ENCODE measurements around the gene PNMA8A. TPM values are rescaled to one million over a fixed set of nuclear protein-coding genes. Genes with fewer than 3 reads are reported as not detected.

The PNMA8A gene
- total RNA-seq, 1 experiment from 2014 or later = not detected

DNA sequence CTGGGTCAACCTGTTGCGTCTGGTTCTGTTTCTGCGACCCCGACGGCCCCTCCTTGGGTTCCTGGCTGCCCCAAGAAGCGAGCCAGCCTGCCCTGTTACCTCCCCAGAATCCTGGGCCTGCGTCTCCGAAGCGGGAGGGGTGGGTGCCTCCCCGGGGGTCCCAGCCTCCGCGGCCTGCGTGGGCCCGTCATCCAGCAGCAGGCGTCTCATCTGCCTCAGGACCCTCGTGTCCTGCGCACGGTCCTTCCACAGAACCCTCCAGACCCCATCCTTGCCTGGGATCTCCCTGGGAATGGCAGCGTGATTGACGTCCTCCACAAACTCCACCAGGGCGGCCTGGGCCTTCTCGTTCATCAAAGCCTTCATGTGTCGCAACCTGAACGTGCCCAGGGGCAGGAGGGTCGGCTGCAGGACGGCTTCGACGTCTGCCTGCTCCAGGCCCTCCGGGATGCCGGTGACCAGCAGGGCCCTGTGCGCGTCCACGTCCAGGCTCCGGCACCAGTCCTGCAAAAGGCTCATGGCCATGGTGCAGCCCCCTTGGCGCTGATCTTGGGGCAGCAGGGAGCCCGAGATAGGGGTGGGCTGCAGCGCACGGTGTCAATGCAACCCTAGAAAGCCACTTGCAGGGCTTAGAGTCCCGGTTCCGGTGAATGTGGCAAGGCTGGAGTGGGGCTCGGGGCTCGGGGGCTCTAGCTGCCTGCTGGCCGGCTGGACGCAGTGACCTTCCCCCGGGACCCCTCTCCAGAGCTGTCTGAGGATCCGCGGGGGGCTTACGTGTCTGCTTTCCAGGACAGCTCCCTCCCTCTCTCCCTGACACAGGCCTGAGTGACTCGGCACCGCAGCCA lies 23.8 kb upstream of the PNMA8A start:
- Histone ChIP-seq H4K20me1 (ENCODE audit: insufficient read depth) (no peaks in the 10 kb centered on the region), H3K79me2 (ENCODE audit: low read depth) (no peaks in the 10 kb centered on the region), H3K4me1 (replicated peaks; ENCODE audit: insufficient read depth) (no peaks in the 10 kb centered on the region), H3K36me3 (ENCODE audit: low read depth) (no peaks in the 10 kb centered on the region), H3K9me2 (ENCODE audit: insufficient read depth) (no peaks in the 10 kb centered on the region), H3F3A (ENCODE audit: insufficient read depth, low read depth) (no peaks in the 10 kb centered on the region), H3K27ac (no peak overlapping the region), H3K27me3 (ENCODE audit: insufficient read depth, low read depth) (peaks cover 54% of the 10 kb centered on the region), H3K4me2 (no peak overlapping the region), H3K4me3 (no peak overlapping the region), H3K9me3 (ENCODE audit: insufficient read depth, low read depth) (no peaks in the 10 kb centered on the region), H2AFZ (no peak overlapping the region)
- intact Hi-C loops (cut with micrococcal nuclease; ENCODE audit: unreplicated experiment) = no loop called here
- CTCF ChIA-PET = no interaction called here
- no TSS peak for BruUV-seq (replicated peaks)
- no peak for DNase-seq
- POLR2A ChIA-PET (ENCODE audit: unreplicated experiment) = no interaction called here
- TF ChIP-seq EZH2 (IDR thresholded peaks at IDR 0.05; ENCODE audit: low read depth) = no peak
- TF ChIP-seq, protein P1, sequence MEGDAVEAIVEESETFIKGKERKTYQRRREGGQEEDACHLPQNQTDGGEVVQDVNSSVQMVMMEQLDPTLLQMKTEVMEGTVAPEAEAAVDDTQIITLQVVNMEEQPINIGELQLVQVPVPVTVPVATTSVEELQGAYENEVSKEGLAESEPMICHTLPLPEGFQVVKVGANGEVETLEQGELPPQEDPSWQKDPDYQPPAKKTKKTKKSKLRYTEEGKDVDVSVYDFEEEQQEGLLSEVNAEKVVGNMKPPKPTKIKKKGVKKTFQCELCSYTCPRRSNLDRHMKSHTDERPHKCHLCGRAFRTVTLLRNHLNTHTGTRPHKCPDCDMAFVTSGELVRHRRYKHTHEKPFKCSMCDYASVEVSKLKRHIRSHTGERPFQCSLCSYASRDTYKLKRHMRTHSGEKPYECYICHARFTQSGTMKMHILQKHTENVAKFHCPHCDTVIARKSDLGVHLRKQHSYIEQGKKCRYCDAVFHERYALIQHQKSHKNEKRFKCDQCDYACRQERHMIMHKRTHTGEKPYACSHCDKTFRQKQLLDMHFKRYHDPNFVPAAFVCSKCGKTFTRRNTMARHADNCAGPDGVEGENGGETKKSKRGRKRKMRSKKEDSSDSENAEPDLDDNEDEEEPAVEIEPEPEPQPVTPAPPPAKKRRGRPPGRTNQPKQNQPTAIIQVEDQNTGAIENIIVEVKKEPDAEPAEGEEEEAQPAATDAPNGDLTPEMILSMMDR (conservative IDR thresholded peaks at IDR 0.05) = no peak

DNA sequence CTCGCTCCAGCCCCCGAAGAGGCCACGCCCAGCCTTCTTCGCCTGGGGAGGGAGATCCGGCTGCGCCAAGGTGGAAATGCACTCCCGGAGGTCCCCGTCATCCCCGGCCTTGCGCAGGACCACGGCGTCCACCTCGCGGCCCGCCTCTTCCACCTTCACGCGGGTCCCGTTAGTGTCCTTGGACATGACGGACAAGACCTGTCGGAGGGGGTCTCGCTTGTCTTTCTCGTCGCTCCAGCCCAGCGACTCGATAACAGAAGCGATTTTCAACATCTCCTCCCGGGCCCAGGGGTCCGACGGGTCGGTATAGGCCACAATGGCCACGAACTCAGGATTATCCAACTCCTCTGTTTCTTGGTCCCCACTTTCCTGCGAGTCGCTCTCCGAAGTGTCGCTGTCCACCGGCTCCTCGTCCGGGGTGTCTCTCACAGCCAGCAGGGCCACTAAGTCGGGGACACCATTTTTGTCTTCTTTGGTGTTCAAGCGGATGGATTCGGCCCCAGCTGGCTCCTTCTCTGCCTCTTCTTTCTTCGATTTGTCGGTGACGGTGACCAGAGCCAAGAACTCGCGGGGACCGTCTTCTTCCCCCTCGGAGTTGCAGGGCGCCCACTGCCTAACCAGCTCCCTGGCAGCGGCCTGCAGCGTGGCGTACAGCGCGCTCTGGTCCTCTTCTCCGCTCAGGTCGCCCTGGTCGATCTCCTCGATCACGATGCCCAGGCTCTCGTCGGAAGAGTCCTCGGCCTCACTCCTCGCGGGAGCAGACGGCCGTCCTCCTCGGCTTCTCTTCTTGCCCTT lies 23.0 kb upstream of the PNMA8A start:
- ChIA-PET CTCF (no interaction called here), POLR2A (ENCODE audit: unreplicated experiment) (no interaction called here)
- H4K20me1 ChIP-seq (ENCODE audit: insufficient read depth) = no peaks in the 10 kb centered on the region
- intact Hi-C loops (cut with micrococcal nuclease; ENCODE audit: unreplicated experiment) = no loop called here
- no peak overlapping the region for H3K4me2 ChIP-seq
- no peak for DNase-seq
- no peak overlapping the region for H3K4me3 ChIP-seq
- no peak overlapping the region for H2AFZ ChIP-seq
- TF ChIP-seq, protein P1 (conservative IDR thresholded peaks at IDR 0.05) = no peak
- no peak for TF ChIP-seq EZH2 (IDR thresholded peaks at IDR 0.05; ENCODE audit: low read depth)
- no peaks in the 10 kb centered on the region for H3F3A ChIP-seq (ENCODE audit: insufficient read depth, low read depth)
- H3K27me3 ChIP-seq (ENCODE audit: insufficient read depth, low read depth) = peaks cover 62% of the 10 kb centered on the region
- no peaks in the 10 kb centered on the region for H3K79me2 ChIP-seq (ENCODE audit: low read depth)
- H3K4me1 ChIP-seq (replicated peaks; ENCODE audit: insufficient read depth) = no peaks in the 10 kb centered on the region
- H3K9me3 ChIP-seq (ENCODE audit: insufficient read depth, low read depth) = no peaks in the 10 kb centered on the region
- BruUV-seq (replicated peaks) = no TSS peak
- H3K27ac ChIP-seq = no peak overlapping the region
- H3K9me2 ChIP-seq (ENCODE audit: insufficient read depth) = no peaks in the 10 kb centered on the region
- H3K36me3 ChIP-seq (ENCODE audit: low read depth) = no peaks in the 10 kb centered on the region

DNA sequence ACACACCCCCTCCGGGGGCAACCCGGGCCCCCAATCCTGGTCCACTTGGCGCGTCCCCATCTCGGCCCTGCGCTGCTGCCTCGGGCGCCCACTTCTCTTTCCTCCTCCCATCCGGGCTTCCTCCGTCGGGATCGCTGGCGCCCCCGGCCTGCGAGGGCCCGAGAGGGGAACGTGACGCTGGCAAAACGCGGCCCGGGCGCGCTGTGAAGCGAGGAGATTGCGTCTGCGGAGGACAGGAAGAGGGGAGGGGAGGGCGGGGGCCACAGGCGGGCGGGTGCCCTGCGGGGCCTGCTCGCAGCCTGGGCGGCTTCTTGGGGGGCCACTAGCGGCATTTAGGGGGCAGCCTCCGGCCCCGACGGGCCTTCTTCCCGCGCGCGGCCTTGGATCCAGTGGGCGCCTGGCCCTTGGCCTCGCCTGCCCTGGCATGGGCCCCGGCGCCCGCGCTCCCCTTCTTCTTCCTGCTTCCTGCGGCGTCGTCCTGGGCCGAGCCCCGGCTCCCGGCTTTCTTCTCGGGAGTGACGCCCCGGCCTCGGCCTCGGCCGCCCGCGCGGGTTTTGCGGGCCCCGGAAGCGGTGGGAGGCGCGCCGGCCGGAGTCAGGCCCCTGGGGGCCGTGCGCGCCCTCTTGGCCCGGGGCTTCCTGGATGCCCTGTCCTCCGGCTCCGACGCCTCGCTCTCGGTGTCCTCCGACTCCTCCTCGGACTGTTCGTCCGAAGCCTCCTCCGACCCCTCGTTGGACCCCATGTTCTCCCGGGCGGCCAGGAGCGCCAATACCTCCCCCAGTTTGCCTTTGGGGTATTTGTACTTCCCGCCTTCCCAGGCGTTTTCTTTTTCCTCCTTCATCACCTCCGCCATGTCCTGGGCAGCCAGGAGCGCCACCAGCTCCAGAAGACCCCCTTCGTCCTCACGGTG lies 22.1 kb upstream of the PNMA8A start:
- H3K36me3 ChIP-seq (ENCODE audit: low read depth) = no peaks in the 10 kb centered on the region
- POLR2A ChIA-PET (ENCODE audit: unreplicated experiment) = no interaction called here
- H3K4me2 ChIP-seq = no peak overlapping the region
- no peaks in the 10 kb centered on the region for H3K4me1 ChIP-seq (replicated peaks; ENCODE audit: insufficient read depth)
- no peak for DNase-seq
- H3K27ac ChIP-seq = no peak overlapping the region
- H3K9me3 ChIP-seq (ENCODE audit: insufficient read depth, low read depth) = no peaks in the 10 kb centered on the region
- H3K9me2 ChIP-seq (ENCODE audit: insufficient read depth) = no peaks in the 10 kb centered on the region
- no peaks in the 10 kb centered on the region for H3F3A ChIP-seq (ENCODE audit: insufficient read depth, low read depth)
- no peak overlapping the region for H3K4me3 ChIP-seq
- CTCF ChIA-PET = interaction anchor here (0.6 kb wide), 1 partner anchor 174 kb away, joined by 6 read pairs; no protein-coding TSS in a partner anchor
- intact Hi-C loops (cut with micrococcal nuclease; ENCODE audit: unreplicated experiment) = no loop called here
- BruUV-seq (replicated peaks) = no TSS peak
- no peaks in the 10 kb centered on the region for H3K79me2 ChIP-seq (ENCODE audit: low read depth)
- no peaks in the 10 kb centered on the region for H4K20me1 ChIP-seq (ENCODE audit: insufficient read depth)
- no peak overlapping the region for H2AFZ ChIP-seq
- peaks cover 71% of the 10 kb centered on the region for H3K27me3 ChIP-seq (ENCODE audit: insufficient read depth, low read depth)
- no peak for TF ChIP-seq EZH2 (IDR thresholded peaks at IDR 0.05; ENCODE audit: low read depth)
- TF ChIP-seq, protein P1 (conservative IDR thresholded peaks at IDR 0.05) = no peak

Measured in PC-9 (cell line).